HG03342 (cell line): ENCODE results near the gene AMY2B.
"Not testable (repeated sequence)": the region's sequence is repeated elsewhere in the genome, so short reads cannot be mapped to it uniquely, and the experiment has no call there.

ENCODE experiments used
- ATAC-seq: cut with Tn5 transposase; IDR thresholded peaks from one replicate; pipeline ENCODE4 v1.9.1; 2021; ENCODE audit warnings: mild to moderate bottlenecking, moderate library complexity; ENCODE audit not compliant: unreplicated experiment

AMY2B gene

DNA sequence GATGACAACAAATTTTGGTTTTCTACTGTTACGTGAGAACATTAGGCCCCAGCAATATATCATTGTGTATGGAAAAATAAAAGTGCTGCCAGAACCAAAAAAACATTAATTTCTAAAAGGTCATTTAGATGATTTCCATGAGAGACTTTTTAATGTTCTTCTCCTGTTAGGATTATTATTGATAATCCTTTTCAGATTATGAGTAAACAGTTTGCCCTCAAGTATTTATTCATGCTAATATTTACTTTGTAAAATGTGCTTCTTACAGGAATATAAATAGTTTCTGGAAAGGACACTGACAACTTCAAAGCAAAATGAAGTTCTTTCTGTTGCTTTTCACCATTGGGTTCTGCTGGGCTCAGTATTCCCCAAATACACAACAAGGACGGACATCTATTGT lies at the start of gene AMY2B:
Gene AMY2B, plus strand, starts transcription at position 301 of the 400 bp plus-strand sequence. Its CDS starts 14 bp downstream, at position 315.
- not testable (repeated sequence) for ATAC-seq

DNA sequence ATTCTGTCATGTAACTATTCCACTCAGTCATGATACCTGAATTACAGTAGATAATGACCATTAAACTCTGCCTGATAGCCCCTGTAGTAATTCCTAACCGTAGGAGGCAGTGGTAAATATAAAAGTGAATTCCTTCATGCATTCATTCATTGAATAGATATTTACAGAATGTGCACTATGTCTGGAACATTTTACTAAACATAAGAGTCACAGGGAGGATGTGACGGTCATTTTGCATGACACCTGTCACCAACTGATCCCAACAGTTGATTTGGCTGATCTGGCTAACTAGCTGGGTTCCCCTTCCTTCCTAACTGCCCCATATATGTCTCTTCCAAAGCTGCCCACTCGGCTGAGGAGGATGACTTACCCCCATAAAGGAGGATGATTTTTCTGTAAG lies 48.0 kb upstream of the AMY2B start:
- ATAC-seq, result no peak

- peak; percentile 52 for ATAC-seq
These were observed 46.2 kb upstream of the AMY2B start for GRCh38 chr1:103525114-103525606.

GRCh38 chr1:103525607-103526507 lies 45.5 kb upstream of the AMY2B start, which contains the start of gene RNPC3:
TSS of gene RNPC3 (plus strand) at chr1:103525699. CDS start at chr1:103526071, 372 bp downstream.
- ATAC-seq, result peak; percentile 70

GRCh38 chr1:103527331-103527730 lies 44.1 kb upstream of the AMY2B start:
- no peak for ATAC-seq

- no peak for ATAC-seq
These were observed 41.6 kb upstream of the AMY2B start for GRCh38 chr1:103529746-103530145.

GRCh38 chr1:103538226-103538625 lies 33.2 kb upstream of the AMY2B start:
- ATAC-seq, result no peak

DNA sequence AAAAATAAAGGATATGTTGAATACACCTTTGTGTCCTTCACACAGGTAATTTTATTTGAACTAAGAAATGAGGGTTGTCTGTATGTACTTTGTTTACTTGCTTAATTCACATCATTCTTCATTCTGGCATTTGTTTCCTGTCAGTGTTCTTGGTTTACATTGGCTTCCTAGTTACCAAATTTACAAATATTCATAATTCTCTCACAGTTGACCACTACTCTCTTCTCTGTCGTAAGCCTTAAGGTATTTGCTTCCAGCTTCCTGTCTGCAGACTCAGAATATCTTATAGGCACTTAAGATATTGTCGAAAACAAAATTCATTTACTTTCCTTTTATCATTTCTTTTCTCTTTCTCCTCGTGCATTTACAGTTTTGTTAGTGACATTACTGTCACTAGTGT lies 30.0 kb upstream of the AMY2B start:
- ATAC-seq, result no peak

DNA sequence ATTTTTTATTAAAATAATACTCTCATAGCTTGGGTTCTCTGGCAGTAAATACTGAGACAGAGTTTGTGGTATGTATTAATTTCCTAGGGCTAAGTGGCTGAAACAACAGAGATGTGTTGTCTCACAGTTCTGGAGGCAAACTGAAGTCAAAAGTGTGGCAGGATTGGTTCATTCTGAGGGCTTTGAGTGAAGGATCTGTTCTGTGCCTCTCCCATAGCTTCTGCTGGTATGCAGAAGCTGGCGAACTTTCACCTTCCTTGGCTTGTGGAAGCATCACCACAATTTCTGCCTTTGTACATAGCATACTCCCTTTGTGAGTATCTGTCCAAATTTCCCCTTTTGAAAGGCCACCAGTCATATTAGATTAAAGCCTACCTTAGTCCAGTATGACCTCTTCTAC lies 24.9 kb upstream of the AMY2B start:
- ATAC-seq, result no peak

GRCh38 chr1:103547840-103548239 lies 23.5 kb upstream of the AMY2B start:
- ATAC-seq, result no peak

GRCh38 chr1:103560427-103560826 lies 11.0 kb upstream of the AMY2B start:
- no peak for ATAC-seq

DNA sequence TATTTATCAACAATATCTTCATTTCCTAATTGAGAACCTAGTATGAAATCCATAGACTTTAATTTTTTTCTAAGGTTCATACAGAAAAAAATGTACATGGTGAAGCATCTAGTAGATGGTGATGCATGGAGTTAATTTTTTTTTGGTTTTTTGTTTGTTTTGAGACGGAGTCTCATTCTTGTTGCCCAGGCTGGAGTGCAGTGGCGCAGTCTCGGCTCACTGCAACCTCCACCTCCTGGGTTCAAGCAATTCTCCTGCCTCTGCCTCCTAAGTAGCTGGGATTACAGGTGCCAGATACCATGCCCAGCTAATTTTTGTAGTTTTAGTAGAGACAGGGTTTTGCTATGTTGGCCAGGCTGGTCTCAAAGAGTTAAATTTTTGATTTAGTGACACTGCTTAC lies 10.3 kb upstream of the AMY2B start:
- not testable (repeated sequence) for ATAC-seq

- peak; percentile 80 for ATAC-seq
These were observed 9.6 kb upstream of the AMY2B start for GRCh38 chr1:103561643-103562395.

GRCh38 chr1:103563056-103563455 lies 8.3 kb upstream of the AMY2B start:
- no peak for ATAC-seq

GRCh38 chr1:103569493-103569892 lies 1.9 kb upstream of the AMY2B start:
- ATAC-seq, result no peak

DNA sequence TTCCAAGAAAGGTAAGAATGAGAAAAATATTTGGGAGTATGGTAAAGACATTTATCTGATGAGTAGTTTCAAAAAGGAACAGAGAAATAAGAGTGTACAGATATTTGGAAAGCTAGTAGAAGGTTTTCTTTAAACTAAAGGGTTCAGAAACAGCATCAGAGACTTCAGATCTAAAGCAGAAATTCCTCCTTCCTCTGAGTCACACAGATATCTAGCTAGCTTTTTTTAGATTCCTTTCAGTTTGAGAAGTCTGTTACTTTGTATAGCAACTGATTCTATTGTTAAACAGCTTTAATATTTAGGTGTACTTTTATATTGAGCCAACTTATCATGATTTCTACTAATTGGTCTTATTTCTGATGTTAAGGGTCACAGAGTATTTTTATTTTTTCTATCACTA lies 4.7 kb downstream of the AMY2B start:
- ATAC-seq, result no peak

DNA sequence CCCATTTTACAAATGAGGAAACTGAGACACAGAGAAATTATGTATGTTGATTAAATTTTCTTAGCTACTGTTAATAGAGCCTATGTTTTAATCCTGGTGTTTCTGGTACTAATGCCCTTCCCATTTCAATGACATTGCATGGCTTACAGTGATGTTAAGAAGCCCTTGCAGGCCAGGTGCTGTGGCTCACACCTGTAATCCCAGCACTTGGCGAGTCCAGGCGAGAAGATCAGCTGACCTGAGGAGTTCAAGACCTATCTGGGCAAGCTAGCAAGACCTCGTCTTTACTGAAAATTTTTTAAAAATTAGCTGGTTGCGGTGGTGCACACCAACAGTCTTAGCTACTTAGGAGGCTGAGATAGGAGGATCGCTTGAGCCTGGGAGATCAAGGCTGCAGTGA lies 5.4 kb downstream of the AMY2B start:
- not testable (repeated sequence) for ATAC-seq

DNA sequence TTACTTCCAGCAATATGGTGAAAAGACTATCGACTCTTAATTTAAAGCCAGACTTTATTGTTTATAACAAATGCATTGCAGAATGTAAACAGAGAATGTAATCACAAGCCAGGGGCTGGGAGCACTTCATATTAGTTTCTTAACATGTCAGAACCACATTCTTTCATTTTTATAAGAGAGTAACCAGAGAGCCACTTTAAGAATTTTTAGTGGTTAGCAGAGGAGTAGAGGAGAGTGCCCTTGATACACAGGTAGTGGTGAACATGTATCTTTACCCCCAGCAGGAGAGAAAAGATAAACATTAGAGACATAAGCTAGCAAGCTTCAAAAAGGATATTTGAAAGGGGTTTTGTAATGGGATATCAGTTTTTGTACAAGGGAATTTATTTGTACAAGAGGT lies 11.1 kb downstream of the AMY2B start:
- ATAC-seq, result no peak

- ATAC-seq, result no peak
These were observed 12.5 kb downstream of the AMY2B start for GRCh38 chr1:103583887-103584286.

- ATAC-seq, result no peak
These were observed 13.1 kb downstream of the AMY2B start for GRCh38 chr1:103584537-103584936.

DNA sequence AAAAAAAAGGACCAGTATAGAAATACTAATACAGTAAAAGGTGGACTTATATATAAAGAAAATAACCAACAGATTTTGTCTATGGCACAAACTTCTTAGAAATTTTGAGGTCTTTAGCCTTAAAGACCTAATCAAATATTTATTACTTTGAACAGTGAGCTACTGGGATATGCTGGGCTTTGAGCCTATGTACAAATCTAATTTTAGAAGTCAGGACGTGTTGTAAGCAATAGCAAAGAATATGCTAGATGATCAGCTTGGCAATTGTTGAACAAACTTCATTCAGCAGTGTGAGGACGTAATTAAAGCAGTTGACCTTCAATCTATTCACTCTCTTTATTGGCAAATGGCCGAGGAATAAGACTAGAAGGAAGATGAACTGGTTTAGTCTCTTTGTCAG lies 31.4 kb downstream of the AMY2B start:
- not testable (repeated sequence) for ATAC-seq

GRCh38 chr1:103616362-103616761 lies 45.0 kb downstream of the AMY2B start:
- no peak for ATAC-seq
